NCI-H510A treated with DMSO at 0.1 percent for 48 hours (cell line): ENCODE results near the gene ANKLE1.

Source experiments
- DNase-seq: peaks from one replicate; lab custom pipeline; 2025; lab: John Stamatoyannopoulos, UW

ANKLE1 gene

DNA sequence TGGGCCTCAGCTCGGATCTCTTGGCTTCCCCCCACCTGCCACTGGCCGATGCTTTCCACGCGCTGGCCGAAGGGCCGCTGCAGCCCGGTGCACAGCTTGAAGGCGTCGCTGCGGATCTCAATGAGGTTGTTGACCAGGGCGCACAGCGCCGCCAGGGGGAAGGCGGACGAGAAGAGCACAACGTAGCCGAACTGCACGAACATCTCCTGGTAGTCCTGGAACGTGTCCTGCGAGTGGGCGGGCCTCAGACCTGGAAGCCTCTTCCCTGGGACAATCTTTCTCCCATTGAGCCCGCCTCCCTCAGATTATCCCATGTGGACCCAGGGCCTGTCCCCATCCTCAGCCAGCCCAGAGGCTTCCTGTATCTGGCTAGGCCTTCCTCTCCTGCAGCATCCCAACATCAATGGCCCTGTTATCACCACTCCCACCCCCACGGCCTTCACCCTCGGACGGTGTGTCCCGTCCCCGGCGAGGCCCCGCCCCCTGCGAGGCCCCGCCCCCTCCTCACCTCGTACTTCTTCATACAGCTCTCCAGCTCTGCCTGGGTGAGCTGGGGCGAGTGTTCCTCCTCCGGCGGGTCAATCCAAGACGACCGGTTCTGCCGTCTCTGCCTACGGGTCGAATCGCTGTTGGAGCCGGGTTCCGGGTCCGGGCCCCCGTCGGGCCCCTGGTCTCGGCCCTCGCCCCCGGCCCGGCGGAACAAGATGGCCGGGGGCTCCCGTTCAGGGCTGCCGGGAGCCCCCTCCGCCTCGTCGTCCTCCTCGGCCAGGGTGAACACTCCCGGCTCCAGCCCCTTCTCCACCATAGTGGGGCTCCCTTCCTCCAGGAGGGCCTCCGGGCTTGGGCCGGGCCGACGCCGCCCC is 46.2 kb downstream of the ANKLE1 start:
- DNase-seq = no peak

DNA sequence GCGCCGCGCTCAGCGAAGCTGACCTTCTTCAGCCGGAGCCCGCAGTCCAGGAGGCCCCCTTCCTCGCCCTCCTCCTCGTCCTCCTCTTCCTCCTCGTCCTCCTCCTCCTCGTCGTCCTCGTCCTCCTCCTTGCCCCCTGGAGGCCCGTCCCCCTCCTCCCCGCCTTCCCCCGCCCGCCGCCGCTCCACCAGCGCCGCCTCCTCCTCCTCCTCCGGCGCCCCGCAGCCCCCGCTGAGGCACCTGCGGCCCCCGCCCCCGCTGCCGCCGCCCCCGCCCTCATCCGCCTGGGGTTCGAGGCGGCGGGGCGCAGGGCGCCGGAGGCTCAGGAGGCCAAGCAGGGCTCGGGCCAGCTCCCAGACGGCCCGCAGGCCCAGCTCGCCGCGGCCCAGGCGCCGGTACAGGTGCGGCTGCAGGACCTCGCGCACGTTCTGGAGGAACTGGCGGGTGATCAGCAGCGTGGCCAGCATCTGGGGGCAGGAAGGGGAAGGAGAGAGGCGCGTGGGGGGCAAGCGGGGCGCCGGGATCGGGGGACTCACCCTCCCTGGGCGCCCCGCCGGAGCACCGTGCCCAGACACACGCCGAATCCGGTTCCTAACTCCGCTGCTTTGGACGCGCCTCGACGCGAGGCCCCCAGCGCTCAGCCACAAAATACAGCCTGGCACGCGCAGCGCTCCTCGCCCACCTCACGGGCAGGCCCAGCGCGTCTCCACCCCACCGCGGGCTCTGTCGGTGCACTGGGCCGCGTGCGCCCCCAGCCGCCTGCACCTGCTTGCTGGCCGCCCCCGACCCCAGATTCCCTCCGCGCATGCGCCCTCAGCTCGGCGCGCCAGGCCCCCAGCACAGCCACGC is 47.0 kb downstream of the ANKLE1 start:
- no peak for DNase-seq

DNA sequence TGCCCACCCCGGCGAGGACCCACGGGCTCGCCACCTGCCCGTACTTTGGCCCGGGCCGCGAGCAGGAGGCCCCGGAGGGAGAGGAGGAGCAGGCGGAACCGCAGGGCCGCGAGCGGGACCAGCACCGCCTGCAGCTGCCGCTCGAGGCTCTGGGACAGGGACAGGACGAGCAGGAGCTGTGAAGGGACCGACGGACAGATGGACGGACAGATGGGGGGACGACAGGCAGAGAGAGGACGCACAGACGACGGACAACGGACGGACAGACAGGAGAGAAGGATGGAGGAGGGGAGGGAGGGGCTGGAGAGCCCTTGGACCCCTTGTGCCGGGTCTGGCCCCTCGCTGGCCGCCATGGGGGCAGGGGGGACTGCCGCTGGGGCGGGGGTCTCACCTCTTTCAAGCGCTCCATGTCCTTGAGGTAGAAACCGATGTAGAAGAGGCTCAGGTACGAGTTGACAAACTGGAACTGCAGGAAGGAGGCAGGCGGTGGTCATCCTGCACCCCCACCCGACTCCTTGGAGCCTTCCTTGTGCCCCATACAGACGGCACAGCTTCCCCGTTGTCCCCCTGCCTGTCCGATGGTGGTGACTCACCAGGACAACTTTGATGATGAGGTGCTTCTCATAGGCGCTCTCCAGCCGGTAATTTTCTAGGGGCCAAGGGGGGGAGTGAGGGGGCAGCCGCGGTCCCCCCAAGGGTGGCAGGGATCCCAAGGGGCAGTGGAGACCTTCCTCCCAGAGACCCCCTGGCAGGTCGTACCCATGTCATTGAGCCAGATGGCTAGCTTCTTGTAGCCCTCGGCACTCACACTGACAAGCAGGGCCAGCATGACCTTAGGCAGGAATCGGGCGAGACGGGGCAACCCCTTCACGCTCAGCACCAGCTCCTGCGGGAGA is 47.9 kb downstream of the ANKLE1 start:
- no peak for DNase-seq

DNA sequence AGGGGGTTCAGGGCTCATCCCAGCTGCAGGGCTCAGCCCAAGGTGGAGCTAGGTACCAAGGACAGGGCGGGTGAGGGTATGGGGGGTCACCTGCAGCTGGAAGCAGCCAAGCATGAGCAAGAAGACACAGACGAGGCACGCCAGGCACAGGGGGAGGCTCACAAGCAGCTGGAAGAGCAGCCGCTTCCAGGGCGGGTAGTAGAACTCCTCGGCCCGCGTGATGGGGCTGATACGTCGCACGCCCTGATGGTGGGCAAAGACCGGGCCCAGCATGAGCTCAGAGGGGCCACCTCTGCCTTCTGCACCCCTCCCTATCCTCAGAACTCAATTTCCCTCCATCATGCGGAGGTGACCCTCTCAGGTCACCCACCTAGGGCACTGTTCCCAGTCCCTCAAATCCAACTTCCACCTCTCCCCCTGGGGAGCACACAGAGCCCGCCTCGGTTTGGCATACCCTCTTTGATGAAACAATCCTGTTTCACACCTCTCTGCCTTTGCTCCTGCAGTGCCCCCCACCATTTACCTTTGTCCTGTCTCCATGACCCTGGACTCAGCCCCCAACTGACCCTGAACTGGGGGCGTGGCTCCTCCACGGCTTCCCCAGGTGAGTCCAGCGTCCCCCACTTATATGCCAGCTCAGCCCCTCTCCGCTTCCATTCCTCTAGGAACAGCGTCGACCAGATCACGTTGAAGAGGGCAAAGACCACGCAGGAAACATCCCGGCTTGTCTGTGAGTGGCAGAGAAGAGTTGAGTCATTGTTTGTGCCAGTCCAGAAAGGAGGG is 48.8 kb downstream of the ANKLE1 start:
- no peak for DNase-seq

DNA sequence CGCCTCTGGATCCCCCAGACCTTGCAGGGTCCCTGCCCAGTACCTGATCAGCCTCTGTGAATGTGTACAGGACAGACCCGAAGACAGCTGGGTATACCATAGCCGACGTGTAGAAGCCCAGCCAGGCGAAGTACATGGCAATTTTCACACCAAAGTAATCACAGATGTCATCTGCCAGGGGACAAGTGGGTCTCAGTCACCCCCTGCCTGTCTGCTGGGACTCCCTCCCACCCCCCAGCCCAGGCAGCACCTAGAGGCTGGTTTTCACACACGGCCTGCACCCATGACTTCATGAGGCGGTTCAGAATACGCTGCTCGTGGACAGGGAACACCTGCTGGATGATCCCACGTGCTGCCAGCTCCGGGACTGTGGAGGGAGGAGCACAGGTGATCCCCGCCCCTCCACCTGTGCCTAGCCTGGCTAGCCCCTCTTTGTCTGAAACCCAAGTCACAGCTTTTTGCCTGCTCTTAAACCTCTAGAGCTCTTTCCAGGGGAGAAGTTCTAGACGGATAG is 49.4 kb downstream of the ANKLE1 start:
- DNase-seq = no peak

DNA sequence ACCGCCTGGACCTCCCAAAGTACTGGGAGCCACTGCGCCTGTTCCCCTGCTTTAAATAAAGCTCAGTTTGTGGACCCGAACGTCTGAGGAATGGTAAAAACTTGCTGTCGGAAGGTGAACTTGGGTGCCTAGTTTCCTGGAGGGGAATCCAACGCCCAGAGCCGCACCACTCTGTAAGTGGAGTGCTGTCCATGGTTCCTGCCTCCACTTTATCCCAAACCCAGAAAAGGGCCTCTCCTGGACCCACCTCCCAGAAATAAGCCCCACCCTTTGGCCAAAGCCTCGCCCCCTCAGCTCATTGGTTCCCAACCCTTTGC is 50.6 kb downstream of the ANKLE1 start:
- DNase-seq = no peak

DNA sequence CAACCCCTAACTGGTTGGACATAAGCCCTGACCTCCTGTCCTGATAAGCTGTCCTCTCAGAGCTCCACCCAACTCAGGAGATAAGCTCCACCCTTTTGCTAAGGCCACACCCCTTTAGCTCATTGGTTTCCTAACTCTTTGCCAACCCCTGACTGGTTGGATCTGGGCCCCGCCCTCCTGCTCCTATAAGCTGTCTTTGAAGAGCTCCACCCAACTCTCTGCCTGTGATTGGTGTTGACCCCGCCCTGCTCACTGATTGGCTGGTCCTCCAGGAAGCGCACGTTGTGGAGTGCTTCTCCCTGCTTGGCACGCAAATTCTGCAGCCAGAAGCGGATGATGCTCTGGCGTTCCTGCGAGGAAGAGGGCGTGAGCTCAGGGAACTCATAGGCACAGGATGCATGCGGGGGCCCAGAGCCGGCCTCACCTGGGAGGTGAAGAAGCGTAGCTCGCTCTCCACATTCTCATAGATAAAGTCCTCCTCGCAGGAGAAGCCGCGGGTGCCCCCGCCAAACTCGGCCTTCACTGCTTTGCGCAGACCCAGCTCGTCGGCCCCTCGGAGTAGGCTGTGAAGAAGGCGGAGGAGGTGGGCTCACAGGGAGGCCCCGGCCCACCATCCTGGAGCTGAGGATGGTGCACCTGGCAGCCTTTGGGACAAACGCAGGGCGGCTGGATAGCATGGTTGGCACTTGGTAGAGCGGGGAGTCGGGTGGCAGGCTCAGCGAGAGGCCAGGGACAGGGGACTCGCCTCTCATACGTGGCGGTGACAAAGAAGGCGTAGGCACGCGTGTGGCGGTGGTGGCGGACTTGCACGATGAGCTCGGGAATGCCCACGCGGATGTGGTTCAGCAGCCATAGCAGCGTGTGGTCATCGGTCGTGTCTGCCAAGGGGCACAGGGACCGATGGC is 51.2 kb downstream of the ANKLE1 start:
- peak; percentile 8 for DNase-seq

DNA sequence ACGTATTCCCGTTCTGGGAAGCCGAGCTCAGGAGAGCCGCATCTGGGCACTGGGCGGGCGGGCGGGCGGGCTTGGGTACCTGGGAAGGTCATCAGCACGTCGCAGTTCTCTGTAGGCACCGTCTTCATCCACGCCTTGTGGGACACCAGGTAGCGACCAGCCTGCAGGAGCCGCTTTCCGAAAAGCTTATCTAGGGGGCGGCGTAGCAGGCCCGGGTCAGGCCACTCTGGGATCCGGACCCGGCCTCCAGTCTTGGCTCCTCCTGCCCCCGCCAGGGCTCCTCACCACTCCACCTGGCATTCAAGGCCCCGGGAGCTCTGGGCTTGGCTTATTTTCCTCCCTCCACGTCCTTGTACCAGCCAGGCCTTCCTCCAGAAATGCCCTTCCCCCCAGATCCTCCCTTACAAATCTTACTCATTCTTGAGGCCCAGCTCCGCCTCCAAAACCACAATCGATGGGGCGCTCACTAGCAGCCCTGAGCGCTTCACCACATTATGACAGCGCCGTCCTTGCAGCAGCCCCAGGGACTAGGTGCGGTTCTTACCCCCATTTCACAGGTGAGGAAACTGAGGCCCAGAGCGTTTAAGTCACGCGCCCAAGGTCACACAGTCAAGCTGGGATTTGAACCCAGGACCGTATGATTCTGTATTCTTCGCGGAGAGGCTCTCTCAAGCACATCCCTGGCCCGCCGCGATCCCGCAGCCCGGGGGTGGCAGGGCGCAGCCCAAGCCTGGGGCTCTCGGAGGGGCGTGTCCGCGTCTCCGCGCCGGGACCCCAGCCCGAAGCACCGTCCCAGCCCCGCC is 52.1 kb downstream of the ANKLE1 start:
- peak; percentile 25 for DNase-seq

DNA sequence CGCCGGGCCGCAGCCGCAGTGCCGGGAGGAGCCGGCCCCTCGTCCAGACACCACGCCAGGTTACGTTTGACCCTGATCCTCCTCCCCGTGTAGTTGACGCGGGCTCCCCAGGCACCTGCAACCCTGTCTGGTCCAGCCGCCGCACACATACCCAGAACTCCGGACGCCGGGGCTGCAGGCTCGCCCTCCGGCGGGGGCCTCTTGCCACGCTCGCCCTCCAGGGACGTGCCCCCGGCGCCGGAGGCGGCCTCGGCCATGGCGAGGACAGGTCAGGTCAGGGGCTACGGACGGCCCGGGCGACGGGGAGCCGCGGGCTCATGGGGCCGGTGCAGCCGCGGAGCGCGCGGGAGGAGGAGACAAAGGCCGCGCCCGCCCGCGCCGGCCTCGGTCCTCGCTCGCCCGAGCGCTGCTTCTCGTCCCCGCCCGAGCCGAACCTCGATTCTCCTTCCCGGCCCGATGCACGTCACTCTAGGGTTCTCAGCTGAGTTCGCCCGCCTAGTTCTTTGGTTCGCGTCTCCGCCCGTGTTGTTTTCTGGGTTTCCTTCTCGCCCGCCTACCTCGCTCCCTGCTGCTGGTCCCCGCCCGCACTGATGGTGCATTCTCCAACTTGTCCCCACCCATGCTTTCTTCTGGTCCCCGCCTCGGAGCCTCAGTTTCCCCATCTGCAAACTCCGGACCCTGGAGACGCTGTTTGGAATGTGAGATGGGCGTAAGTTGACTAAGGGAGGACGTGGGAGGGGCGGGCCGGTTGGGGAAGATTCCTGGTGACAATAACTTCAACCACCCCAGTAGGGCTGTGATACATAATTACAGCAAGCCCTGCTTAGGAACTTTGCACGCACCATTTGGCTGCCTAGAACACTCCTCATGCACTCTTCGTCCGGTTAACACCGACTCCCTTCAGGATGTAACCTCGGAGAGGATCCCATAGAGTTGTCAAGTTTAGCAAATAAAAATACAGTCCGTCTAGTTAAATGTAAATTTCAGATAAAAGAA is 53.0 kb downstream of the ANKLE1 start, which contains the start of gene ANO8:
TSS of gene ANO8 (minus strand) at position 442 of the 996 bp plus-strand sequence. CDS start at position 257, 185 bp downstream.
- peak; percentile 94 for DNase-seq

DNA sequence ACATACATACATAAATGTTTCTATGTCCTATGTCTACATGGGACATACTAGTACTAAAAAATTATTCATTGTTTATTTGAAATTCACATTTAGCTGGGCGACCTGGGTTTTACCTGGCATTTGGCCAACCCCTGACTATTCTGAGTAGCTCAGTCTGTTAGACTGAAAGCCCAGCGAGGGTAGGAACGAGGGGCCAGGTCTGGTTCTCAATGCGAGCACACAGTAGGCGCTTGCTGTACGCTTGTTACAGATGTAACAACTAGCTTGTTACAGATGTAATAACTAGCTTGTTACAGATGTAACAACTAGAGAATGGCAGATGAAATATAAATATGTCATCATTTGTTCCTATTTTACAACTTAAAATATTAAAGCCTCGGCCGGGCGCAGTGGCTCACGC is 53.9 kb downstream of the ANKLE1 start:
- no peak for DNase-seq
